ENCODE measurements around the gene GAGE12F.
"Not testable (repeated sequence)": the region's sequence is repeated elsewhere in the genome, so short reads cannot be mapped to it uniquely, and the experiment has no call there.

GAGE12F gene, protein sequence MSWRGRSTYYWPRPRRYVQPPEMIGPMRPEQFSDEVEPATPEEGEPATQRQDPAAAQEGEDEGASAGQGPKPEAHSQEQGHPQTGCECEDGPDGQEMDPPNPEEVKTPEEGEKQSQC

GRCh38 chrX:49560542-49560941 is at the start of gene GAGE12F:
TSS of gene GAGE12F (plus strand) at chrX:49560842. CDS start at chrX:49561997, 1,155 bp downstream.
- H3K36me3 ChIP-seq (ENCODE audit: control insufficient read depth in 2 of 2, insufficient read depth in 1 of 2, low read length in 2 of 2); H3K4me1 ChIP-seq (ENCODE audit: control insufficient read depth, insufficient read depth, low read length); H3K27ac ChIP-seq (ENCODE audit: extremely low read depth, low read depth, low read length); CTCF ChIA-PET; POLR2A ChIA-PET; H3K4me3 ChIP-seq (ENCODE audit: low read depth, low read length); H3K9me3 ChIP-seq (ENCODE audit: control insufficient read depth, insufficient read depth, low read depth, low read length): not testable (repeated sequence)

DNA sequence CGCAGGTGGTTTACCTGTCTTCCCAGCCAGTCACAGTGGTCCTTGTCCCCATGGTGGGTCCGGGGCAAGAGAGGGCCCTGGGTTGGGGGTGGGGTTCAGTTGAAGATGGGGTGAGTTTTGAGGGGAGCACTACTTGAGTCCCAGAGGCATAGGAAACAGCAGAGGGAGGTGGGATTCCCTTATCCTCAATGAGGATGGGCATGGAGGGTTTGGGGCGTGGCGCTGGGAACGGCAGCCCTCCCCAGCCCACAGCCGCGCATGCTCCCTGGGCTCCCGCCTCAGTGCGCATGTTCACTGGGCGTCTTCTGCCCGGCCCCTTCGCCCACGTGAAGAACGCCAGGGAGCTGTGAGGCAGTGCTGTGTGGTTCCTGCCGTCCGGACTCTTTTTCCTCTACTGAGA is 28.8 kb upstream of the GAGE12F start, which contains the start of gene GAGE12C:
GAGE12C (plus strand) TSS at position 301 of the 400 bp plus-strand sequence. CDS start 1,155 bp downstream, outside the sequence.
- H3K4me3 ChIP-seq (ENCODE audit: low read depth, low read length); POLR2A ChIA-PET; H3K36me3 ChIP-seq (ENCODE audit: control insufficient read depth in 2 of 2, insufficient read depth in 1 of 2, low read length in 2 of 2); H3K27ac ChIP-seq (ENCODE audit: extremely low read depth, low read depth, low read length); CTCF ChIA-PET; H3K9me3 ChIP-seq (ENCODE audit: control insufficient read depth, insufficient read depth, low read depth, low read length); H3K4me1 ChIP-seq (ENCODE audit: control insufficient read depth, insufficient read depth, low read length): not testable (repeated sequence)

DNA sequence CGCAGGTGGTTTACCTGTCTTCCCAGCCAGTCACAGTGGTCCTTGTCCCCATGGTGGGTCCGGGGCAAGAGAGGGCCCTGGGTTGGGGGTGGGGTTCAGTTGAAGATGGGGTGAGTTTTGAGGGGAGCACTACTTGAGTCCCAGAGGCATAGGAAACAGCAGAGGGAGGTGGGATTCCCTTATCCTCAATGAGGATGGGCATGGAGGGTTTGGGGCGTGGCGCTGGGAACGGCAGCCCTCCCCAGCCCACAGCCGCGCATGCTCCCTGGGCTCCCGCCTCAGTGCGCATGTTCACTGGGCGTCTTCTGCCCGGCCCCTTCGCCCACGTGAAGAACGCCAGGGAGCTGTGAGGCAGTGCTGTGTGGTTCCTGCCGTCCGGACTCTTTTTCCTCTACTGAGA is 19.2 kb upstream of the GAGE12F start, which contains the start of gene GAGE12D:
GAGE12D (plus strand) TSS at position 301 of the 400 bp plus-strand sequence. CDS start 1,155 bp downstream, outside the sequence.
- H3K27ac ChIP-seq (ENCODE audit: extremely low read depth, low read depth, low read length); POLR2A ChIA-PET: not testable (repeated sequence)

DNA sequence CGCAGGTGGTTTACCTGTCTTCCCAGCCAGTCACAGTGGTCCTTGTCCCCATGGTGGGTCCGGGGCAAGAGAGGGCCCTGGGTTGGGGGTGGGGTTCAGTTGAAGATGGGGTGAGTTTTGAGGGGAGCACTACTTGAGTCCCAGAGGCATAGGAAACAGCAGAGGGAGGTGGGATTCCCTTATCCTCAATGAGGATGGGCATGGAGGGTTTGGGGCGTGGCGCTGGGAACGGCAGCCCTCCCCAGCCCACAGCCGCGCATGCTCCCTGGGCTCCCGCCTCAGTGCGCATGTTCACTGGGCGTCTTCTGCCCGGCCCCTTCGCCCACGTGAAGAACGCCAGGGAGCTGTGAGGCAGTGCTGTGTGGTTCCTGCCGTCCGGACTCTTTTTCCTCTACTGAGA is 9.7 kb upstream of the GAGE12F start, which contains the start of gene GAGE12E:
GAGE12E (plus strand) TSS at position 301 of the 400 bp plus-strand sequence. CDS start 1,155 bp downstream, outside the sequence.
- H3K27ac ChIP-seq (ENCODE audit: extremely low read depth, low read depth, low read length); POLR2A ChIA-PET: not testable (repeated sequence)

More for the DNA sequence above, 19.2 kb upstream of the GAGE12F start, which contains the start of gene GAGE12D:
- H3K36me3 ChIP-seq (ENCODE audit: control insufficient read depth in 2 of 2, insufficient read depth in 1 of 2, low read length in 2 of 2); H3K4me3 ChIP-seq (ENCODE audit: low read depth, low read length); H3K4me1 ChIP-seq (ENCODE audit: control insufficient read depth, insufficient read depth, low read length); H3K9me3 ChIP-seq (ENCODE audit: control insufficient read depth, insufficient read depth, low read depth, low read length); CTCF ChIA-PET: not testable (repeated sequence)

DNA sequence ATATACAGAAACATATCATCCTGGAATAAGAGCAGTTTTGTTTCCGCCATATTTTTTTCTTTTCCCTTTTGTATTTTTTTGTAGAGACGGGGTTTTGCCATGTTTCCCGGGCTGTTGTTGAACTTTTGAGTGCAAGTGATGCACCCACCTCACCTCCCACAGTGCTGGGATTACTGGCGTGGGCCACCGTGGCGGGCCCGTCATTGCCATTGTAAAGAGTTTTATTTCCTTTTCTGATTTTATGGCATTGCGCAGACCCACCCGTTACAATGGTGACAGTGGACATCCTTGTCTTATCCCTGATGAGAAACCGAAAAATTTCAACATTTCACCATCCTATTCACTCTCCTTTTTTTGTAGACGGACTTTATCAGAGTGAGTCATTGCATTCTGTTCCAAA is 8.1 kb downstream of the GAGE12F start:
- H3K27ac ChIP-seq (ENCODE audit: extremely low read depth, low read depth, low read length); H3K4me3 ChIP-seq (ENCODE audit: low read depth, low read length); H3K9me3 ChIP-seq (ENCODE audit: control insufficient read depth, insufficient read depth, low read depth, low read length); POLR2A ChIA-PET; CTCF ChIA-PET; H3K4me1 ChIP-seq (ENCODE audit: control insufficient read depth, insufficient read depth, low read length); H3K36me3 ChIP-seq (ENCODE audit: control insufficient read depth in 2 of 2, insufficient read depth in 1 of 2, low read length in 2 of 2): not testable (repeated sequence)

More for the DNA sequence above, 9.7 kb upstream of the GAGE12F start, which contains the start of gene GAGE12E:
- H3K4me3 ChIP-seq (ENCODE audit: low read depth, low read length); CTCF ChIA-PET; H3K9me3 ChIP-seq (ENCODE audit: control insufficient read depth, insufficient read depth, low read depth, low read length); H3K36me3 ChIP-seq (ENCODE audit: control insufficient read depth in 2 of 2, insufficient read depth in 1 of 2, low read length in 2 of 2); H3K4me1 ChIP-seq (ENCODE audit: control insufficient read depth, insufficient read depth, low read length): not testable (repeated sequence)

GRCh38 chrX:49569152-49569551 is 8.5 kb downstream of the GAGE12F start:
- CTCF ChIA-PET, POLR2A ChIA-PET: not testable (repeated sequence)

GRCh38 chrX:49570100-49570499 is 9.5 kb downstream of the GAGE12F start, which contains the start of gene GAGE12G:
TSS of gene GAGE12G (plus strand) at chrX:49570400. CDS start at chrX:49571555, 1,155 bp downstream.
- H3K4me1 ChIP-seq (ENCODE audit: control insufficient read depth, insufficient read depth, low read length); POLR2A ChIA-PET; CTCF ChIA-PET; H3K4me3 ChIP-seq (ENCODE audit: low read depth, low read length); H3K36me3 ChIP-seq (ENCODE audit: control insufficient read depth in 2 of 2, insufficient read depth in 1 of 2, low read length in 2 of 2); H3K27ac ChIP-seq (ENCODE audit: extremely low read depth, low read depth, low read length); H3K9me3 ChIP-seq (ENCODE audit: control insufficient read depth, insufficient read depth, low read depth, low read length): not testable (repeated sequence)

More at GRCh38 chrX:49569152-49569551, 8.5 kb downstream of the GAGE12F start:
- not testable (repeated sequence) for H3K4me3 ChIP-seq (ENCODE audit: low read depth, low read length); H3K9me3 ChIP-seq (ENCODE audit: control insufficient read depth, insufficient read depth, low read depth, low read length); H3K4me1 ChIP-seq (ENCODE audit: control insufficient read depth, insufficient read depth, low read length); H3K27ac ChIP-seq (ENCODE audit: extremely low read depth, low read depth, low read length); H3K36me3 ChIP-seq (ENCODE audit: control insufficient read depth in 2 of 2, insufficient read depth in 1 of 2, low read length in 2 of 2)

GRCh38 chrX:49579649-49580048 is 19.0 kb downstream of the GAGE12F start, which contains the start of gene GAGE12H:
TSS of gene GAGE12H (plus strand) at chrX:49579949. CDS start at chrX:49581104, 1,155 bp downstream.
- H3K4me3 ChIP-seq (ENCODE audit: low read depth, low read length); POLR2A ChIA-PET: not testable (repeated sequence)

DNA sequence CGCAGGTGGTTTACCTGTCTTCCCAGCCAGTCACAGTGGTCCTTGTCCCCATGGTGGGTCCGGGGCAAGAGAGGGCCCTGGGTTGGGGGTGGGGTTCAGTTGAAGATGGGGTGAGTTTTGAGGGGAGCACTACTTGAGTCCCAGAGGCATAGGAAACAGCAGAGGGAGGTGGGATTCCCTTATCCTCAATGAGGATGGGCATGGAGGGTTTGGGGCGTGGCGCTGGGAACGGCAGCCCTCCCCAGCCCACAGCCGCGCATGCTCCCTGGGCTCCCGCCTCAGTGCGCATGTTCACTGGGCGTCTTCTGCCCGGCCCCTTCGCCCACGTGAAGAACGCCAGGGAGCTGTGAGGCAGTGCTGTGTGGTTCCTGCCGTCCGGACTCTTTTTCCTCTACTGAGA is 28.6 kb downstream of the GAGE12F start, which contains the start of gene GAGE2A:
GAGE2A (plus strand) TSS at position 301 of the 400 bp plus-strand sequence. CDS start 1,155 bp downstream, outside the sequence.
- H3K9me3 ChIP-seq (ENCODE audit: control insufficient read depth, insufficient read depth, low read depth, low read length); POLR2A ChIA-PET; CTCF ChIA-PET; H3K27ac ChIP-seq (ENCODE audit: extremely low read depth, low read depth, low read length); H3K4me3 ChIP-seq (ENCODE audit: low read depth, low read length); H3K4me1 ChIP-seq (ENCODE audit: control insufficient read depth, insufficient read depth, low read length); H3K36me3 ChIP-seq (ENCODE audit: control insufficient read depth in 2 of 2, insufficient read depth in 1 of 2, low read length in 2 of 2): not testable (repeated sequence)

More at GRCh38 chrX:49579649-49580048, 19.0 kb downstream of the GAGE12F start, which contains the start of gene GAGE12H:
- H3K4me1 ChIP-seq (ENCODE audit: control insufficient read depth, insufficient read depth, low read length); H3K9me3 ChIP-seq (ENCODE audit: control insufficient read depth, insufficient read depth, low read depth, low read length); CTCF ChIA-PET; H3K27ac ChIP-seq (ENCODE audit: extremely low read depth, low read depth, low read length); H3K36me3 ChIP-seq (ENCODE audit: control insufficient read depth in 2 of 2, insufficient read depth in 1 of 2, low read length in 2 of 2): not testable (repeated sequence)

- H3K4me3 ChIP-seq (ENCODE audit: low read depth, low read length); POLR2A ChIA-PET; CTCF ChIA-PET; H3K9me3 ChIP-seq (ENCODE audit: control insufficient read depth, insufficient read depth, low read depth, low read length); H3K36me3 ChIP-seq (ENCODE audit: control insufficient read depth in 2 of 2, insufficient read depth in 1 of 2, low read length in 2 of 2); H3K27ac ChIP-seq (ENCODE audit: extremely low read depth, low read depth, low read length); H3K4me1 ChIP-seq (ENCODE audit: control insufficient read depth, insufficient read depth, low read length): not testable (repeated sequence)
These were observed 29.3 kb downstream of the GAGE12F start for GRCh38 chrX:49589769-49590478.

DNA sequence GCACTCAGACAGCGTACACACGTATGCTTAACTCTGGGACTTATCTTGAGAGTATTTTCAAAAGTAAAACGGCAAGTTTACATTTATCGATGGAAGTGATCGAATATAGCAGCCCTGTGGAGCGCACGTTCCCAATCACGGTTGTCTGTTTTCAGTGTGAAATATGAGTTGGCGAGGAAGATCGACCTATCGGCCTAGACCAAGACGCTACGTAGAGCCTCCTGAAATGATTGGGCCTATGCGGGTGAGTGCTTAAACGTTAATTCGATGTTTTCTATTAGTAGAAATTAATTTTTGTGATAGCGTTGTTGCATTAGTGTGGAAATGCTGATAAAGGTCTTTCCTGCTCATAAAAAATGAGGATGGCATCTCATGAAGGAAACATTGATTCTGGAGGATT is 29.8 kb downstream of the GAGE12F start:
- H3K36me3 ChIP-seq (ENCODE audit: control insufficient read depth in 2 of 2, insufficient read depth in 1 of 2, low read length in 2 of 2); CTCF ChIA-PET; H3K4me3 ChIP-seq (ENCODE audit: low read depth, low read length); POLR2A ChIA-PET; H3K27ac ChIP-seq (ENCODE audit: extremely low read depth, low read depth, low read length); H3K4me1 ChIP-seq (ENCODE audit: control insufficient read depth, insufficient read depth, low read length); H3K9me3 ChIP-seq (ENCODE audit: control insufficient read depth, insufficient read depth, low read depth, low read length): not testable (repeated sequence)

All from HEK293 (cell line).